Measurements from ENCODE around the gene SUV39H2. TPM values are rescaled to one million over a fixed set of nuclear protein-coding genes. Genes with fewer than 3 reads are reported as not detected.
"Not testable (repeated sequence)": the region's sequence is repeated elsewhere in the genome, so short reads cannot be mapped to it uniquely, and the experiment has no call there.

Gene SUV39H2
- total RNA-seq, 1 donor = 6.3 TPM

GRCh38 chr10:14905890-14906289, 27.2 kb downstream of the SUV39H2 start:
- H3K27me3 ChIP-seq (ENCODE audit: insufficient read depth, low read length) = no peaks in the 10 kb centered on the region
- H3K4me3 ChIP-seq (ENCODE audit: low read length) = no peak overlapping the region
- no peaks in the 10 kb centered on the region for H3K4me1 ChIP-seq (ENCODE audit: insufficient read depth, low read length)
- no peaks in the 10 kb centered on the region for H3K9me3 ChIP-seq (ENCODE audit: low read depth, low read length)

GRCh38 chr10:14906765-14907164, 28.1 kb downstream of the SUV39H2 start:
- H3K4me1 ChIP-seq (ENCODE audit: insufficient read depth, low read length) = no peaks in the 10 kb centered on the region
- no peak overlapping the region for H3K4me3 ChIP-seq (ENCODE audit: low read length)
- no peaks in the 10 kb centered on the region for H3K9me3 ChIP-seq (ENCODE audit: low read depth, low read length)
- no peaks in the 10 kb centered on the region for H3K27me3 ChIP-seq (ENCODE audit: insufficient read depth, low read length)

DNA sequence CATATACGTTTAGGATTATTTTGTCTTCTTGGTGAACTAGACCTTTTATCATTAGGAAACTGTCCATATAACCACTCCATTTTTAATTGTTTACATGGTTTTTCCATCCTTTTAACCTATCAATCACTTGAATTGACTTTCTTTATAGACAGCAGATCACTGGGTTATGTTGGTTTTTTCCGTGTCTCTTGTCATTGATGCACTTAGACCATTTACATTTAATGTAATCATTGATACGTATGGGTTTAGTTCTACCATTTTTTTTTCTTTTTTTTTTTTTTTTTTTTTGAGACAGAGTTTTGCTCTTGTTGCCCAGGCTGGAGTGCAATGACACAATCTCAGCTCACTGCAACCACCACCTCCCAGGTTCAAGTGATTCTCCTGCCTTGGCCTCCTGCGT, 28.9 kb downstream of the SUV39H2 start:
- H3K4me3 ChIP-seq (ENCODE audit: low read length); H3K4me1 ChIP-seq (ENCODE audit: insufficient read depth, low read length): not testable (repeated sequence)

GRCh38 chr10:14909101-14909500, 30.4 kb downstream of the SUV39H2 start:
- Histone ChIP-seq H3K9me3 (ENCODE audit: low read depth, low read length) (no peaks in the 10 kb centered on the region), H3K4me1 (ENCODE audit: insufficient read depth, low read length) (no peaks in the 10 kb centered on the region), H3K4me3 (ENCODE audit: low read length) (no peak overlapping the region), H3K27me3 (ENCODE audit: insufficient read depth, low read length) (no peaks in the 10 kb centered on the region)

More for the DNA sequence above, 28.9 kb downstream of the SUV39H2 start:
- H3K9me3 ChIP-seq (ENCODE audit: low read depth, low read length); H3K27me3 ChIP-seq (ENCODE audit: insufficient read depth, low read length): not testable (repeated sequence)

- Histone ChIP-seq H3K4me3 (ENCODE audit: low read length) (no peak overlapping the region), H3K9me3 (ENCODE audit: low read depth, low read length) (peaks cover 1% of the 10 kb centered on the region), H3K4me1 (ENCODE audit: insufficient read depth, low read length) (no peaks in the 10 kb centered on the region), H3K27me3 (ENCODE audit: insufficient read depth, low read length) (no peaks in the 10 kb centered on the region)
Observed at GRCh38 chr10:14910953-14911352, 32.3 kb downstream of the SUV39H2 start.

- Histone ChIP-seq H3K4me1 (ENCODE audit: insufficient read depth, low read length) (no peaks in the 10 kb centered on the region), H3K27me3 (ENCODE audit: insufficient read depth, low read length) (no peaks in the 10 kb centered on the region), H3K9me3 (ENCODE audit: low read depth, low read length) (peaks cover 10% of the 10 kb centered on the region), H3K4me3 (ENCODE audit: low read length) (no peak overlapping the region)
Observed at GRCh38 chr10:14911801-14912200, 33.1 kb downstream of the SUV39H2 start.

DNA sequence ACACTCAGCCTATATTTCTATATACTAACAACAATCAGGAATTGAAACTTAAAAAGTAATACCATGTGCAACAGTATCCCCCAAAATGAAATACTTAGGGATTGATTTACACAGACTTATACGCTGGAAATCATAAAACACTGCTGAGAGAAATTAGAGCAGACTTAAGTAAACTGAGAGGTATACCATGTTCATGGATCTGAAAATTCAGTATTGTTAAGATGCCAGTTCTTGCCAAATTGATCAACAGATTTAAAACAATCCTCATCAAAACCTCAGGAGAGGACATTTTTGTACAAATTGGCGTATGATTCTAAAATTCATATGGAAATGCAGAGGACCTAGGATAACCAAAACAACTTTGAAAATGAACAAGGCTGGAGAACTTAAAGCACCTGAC, 37.9 kb downstream of the SUV39H2 start:
- Histone ChIP-seq H3K9me3 (ENCODE audit: low read depth, low read length) (peaks cover 24% of the 10 kb centered on the region), H3K4me1 (ENCODE audit: insufficient read depth, low read length) (no peaks in the 10 kb centered on the region), H3K27me3 (ENCODE audit: insufficient read depth, low read length) (no peaks in the 10 kb centered on the region), H3K4me3 (ENCODE audit: low read length) (no peak overlapping the region)

DNA sequence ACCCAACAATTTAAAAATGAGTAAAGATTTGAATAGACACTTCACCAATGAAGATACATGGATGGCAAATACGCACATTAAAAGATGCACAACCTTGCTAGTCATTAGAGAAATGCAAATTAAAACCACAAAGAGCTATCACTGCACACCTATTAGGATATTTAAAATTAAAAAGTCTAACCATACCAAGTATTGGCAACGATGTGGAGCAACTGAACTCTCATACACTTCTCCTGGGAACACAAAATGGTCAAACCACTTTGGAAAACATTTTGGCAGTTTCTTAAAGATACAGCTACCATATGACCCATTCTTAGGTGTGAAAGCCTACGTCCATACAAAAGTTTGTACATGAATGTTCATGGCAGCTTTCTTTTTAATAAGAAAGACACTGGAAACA, 39.2 kb downstream of the SUV39H2 start:
- Histone ChIP-seq H3K4me3 (ENCODE audit: low read length) (no peak overlapping the region), H3K4me1 (ENCODE audit: insufficient read depth, low read length) (no peaks in the 10 kb centered on the region), H3K27me3 (ENCODE audit: insufficient read depth, low read length) (no peaks in the 10 kb centered on the region), H3K9me3 (ENCODE audit: low read depth, low read length) (peaks cover 24% of the 10 kb centered on the region)

DNA sequence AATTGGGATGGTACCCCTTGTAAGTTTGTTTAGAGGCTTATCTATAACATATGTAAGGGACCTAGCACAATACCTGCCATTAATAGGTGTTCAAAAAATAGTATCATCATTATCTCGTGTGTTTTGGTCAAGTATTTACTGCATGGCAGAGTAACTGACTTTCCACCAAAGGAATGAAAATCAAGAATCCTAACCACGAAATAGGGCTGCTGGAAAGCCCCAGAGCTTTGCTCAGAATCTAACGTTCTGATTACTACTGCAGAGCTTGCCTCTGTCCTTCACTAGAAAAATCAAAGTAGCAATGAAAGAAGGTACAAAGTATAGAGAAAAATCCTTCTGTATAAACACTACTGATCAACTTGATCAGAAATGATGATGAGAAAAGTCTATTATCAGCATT, 40.3 kb downstream of the SUV39H2 start:
- Histone ChIP-seq H3K4me1 (ENCODE audit: insufficient read depth, low read length) (no peaks in the 10 kb centered on the region), H3K9me3 (ENCODE audit: low read depth, low read length) (peaks cover 24% of the 10 kb centered on the region), H3K4me3 (ENCODE audit: low read length) (no peak overlapping the region), H3K27me3 (ENCODE audit: insufficient read depth, low read length) (no peaks in the 10 kb centered on the region)

- Histone ChIP-seq H3K27me3 (ENCODE audit: insufficient read depth, low read length) (no peaks in the 10 kb centered on the region), H3K9me3 (ENCODE audit: low read depth, low read length) (no peaks in the 10 kb centered on the region), H3K4me1 (ENCODE audit: insufficient read depth, low read length) (no peaks in the 10 kb centered on the region), H3K4me3 (ENCODE audit: low read length) (no peak overlapping the region)
Observed at GRCh38 chr10:14924013-14924412, 45.3 kb downstream of the SUV39H2 start.

- Histone ChIP-seq H3K4me1 (ENCODE audit: insufficient read depth, low read length) (no peaks in the 10 kb centered on the region), H3K9me3 (ENCODE audit: low read depth, low read length) (no peaks in the 10 kb centered on the region), H3K27me3 (ENCODE audit: insufficient read depth, low read length) (no peaks in the 10 kb centered on the region), H3K4me3 (ENCODE audit: low read length) (no peak overlapping the region)
Observed at GRCh38 chr10:14925268-14925667, 46.6 kb downstream of the SUV39H2 start.

DNA sequence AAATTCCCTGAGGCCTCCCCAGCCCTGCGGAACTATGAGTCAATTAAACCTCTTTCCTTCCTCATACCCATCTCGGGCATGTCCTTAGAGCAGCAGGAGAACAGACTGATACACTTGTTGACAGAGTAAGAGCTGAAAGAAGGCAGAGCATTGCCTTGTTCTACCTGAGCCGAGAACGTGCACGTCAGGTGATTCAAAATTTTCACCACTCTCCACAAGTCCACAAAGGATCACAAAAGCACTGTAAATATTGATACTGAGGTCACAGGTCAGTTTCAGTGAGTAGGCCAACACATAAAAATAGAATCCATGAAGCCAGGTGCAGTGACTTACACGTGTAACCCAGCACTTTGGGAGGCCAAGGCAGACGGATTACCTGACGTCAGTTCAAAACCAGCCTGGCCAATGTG, 47.4 kb downstream of the SUV39H2 start:
- Histone ChIP-seq H3K4me3 (ENCODE audit: low read length) (no peak overlapping the region), H3K27me3 (ENCODE audit: insufficient read depth, low read length) (no peaks in the 10 kb centered on the region), H3K9me3 (ENCODE audit: low read depth, low read length) (no peaks in the 10 kb centered on the region), H3K4me1 (ENCODE audit: insufficient read depth, low read length) (no peaks in the 10 kb centered on the region)

DNA sequence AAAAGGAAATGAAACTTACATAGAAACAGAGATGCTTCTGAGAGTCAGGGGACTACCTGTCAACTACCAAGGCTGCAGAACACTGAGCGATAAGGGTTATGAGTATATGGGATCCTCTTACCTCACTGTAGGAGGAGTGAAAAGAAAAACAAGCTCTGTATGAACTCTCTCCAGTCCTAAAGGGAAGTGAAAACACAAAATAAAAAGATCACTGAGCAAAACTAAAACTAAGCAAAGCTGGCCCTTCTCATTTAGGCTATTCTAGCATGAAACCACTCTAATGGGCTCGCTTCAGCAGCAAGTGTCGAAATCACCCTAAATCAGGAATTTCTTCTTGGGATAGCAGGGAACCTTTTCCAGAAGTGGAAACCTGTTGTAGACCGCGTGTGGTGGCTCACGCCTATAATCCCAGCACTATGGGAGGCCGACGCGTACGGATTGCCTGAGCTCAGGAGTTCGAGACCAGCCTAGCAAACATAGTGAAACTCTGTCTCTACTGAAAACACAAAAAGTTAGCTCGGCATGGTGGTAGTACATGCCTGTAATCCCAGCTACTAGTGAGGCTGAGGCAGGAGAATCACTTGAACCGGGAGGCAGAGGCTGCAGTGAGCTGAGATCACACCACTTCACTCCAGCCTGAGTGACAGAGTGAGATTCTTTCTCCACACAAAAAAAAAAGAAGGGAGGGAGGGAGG, 48.2 kb downstream of the SUV39H2 start:
- H3K4me1 ChIP-seq (ENCODE audit: insufficient read depth, low read length) = no peaks in the 10 kb centered on the region
- no peaks in the 10 kb centered on the region for H3K27me3 ChIP-seq (ENCODE audit: insufficient read depth, low read length)
- no peaks in the 10 kb centered on the region for H3K9me3 ChIP-seq (ENCODE audit: low read depth, low read length)
- no peak overlapping the region for H3K4me3 ChIP-seq (ENCODE audit: low read length)

DNA sequence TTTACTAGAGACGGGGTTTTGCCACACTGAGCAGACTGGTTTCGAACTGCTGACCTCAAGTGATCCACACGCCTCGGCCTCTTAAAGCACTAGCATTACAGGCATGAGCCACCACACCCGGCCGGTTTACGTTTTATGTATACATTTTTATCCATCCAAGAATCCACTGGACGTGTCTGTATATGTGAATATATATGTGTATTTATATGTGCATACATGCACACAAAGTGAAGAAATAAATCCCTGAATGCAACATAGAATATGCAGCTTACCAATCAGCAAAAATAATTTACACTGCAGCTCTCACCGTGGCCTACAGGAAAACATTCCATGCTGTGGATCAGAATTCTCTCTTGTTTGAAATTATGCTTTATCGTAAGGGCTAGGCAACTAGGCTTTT, 51.9 kb downstream of the SUV39H2 start:
- Histone ChIP-seq H3K4me1 (ENCODE audit: insufficient read depth, low read length) (no peaks in the 10 kb centered on the region), H3K4me3 (ENCODE audit: low read length) (no peak overlapping the region), H3K27me3 (ENCODE audit: insufficient read depth, low read length) (no peaks in the 10 kb centered on the region), H3K9me3 (ENCODE audit: low read depth, low read length) (no peaks in the 10 kb centered on the region)

GRCh38 chr10:14936584-14936983, 57.9 kb downstream of the SUV39H2 start:
- Histone ChIP-seq H3K4me1 (ENCODE audit: insufficient read depth, low read length) (no peaks in the 10 kb centered on the region), H3K27me3 (ENCODE audit: insufficient read depth, low read length) (no peaks in the 10 kb centered on the region), H3K4me3 (ENCODE audit: low read length) (no peak overlapping the region), H3K9me3 (ENCODE audit: low read depth, low read length) (no peaks in the 10 kb centered on the region)

DNA sequence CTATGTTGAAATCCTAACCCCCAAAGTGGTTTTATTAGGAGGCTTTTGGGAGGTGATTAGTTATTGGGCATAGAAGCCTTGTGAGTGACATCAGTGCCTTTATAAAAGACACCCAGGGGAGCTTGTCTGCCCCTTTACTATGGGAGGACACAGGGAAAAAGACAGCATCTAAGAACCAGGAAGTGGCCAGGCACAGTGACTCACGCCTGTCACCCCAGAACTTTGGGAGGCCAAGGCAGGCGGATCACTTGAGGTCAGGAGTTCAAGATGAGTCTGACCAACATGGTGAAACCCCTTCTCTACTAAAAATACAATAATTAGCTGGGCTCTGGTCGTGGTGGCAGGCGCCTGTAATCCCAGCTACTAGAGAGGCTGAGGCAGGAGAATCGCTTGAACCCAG, 60.3 kb downstream of the SUV39H2 start:
- not testable (repeated sequence) for H3K27me3 ChIP-seq (ENCODE audit: insufficient read depth, low read length); H3K4me3 ChIP-seq (ENCODE audit: low read length); H3K9me3 ChIP-seq (ENCODE audit: low read depth, low read length); H3K4me1 ChIP-seq (ENCODE audit: insufficient read depth, low read length)
